Mononuclear cell (primary cell): ENCODE results near the gene HSPB1. TPM values are rescaled to one million over a fixed set of nuclear protein-coding genes. Genes with fewer than 3 reads are reported as not detected.

ENCODE experiments used
- H3K27me3 ChIP-seq: 2 replicates; pipeline ENCODE4 v1.6.0; 2011; ENCODE audit warnings: low read length, control low read depth; ENCODE audit not compliant: insufficient read depth
- H3K4me1 ChIP-seq: 2 replicates; pipeline ENCODE4 v1.5.1; 2011; ENCODE audit warnings: mild to moderate bottlenecking, low read length, control low read depth; ENCODE audit not compliant: insufficient read depth
- H3K4me3 ChIP-seq: 2 replicates; pipeline ENCODE4 v1.5.1; 2011; ENCODE audit warnings: mild to moderate bottlenecking, low read length, moderate library complexity
- H3K9me3 ChIP-seq: 2 replicates; pipeline ENCODE4 v1.5.1; 2011; ENCODE audit warnings: low read depth, mild to moderate bottlenecking, control low read depth, low read length
- total RNA-seq: library from RNA; depleted of rRNA; stranded (reverse); fragments of >200 nt; gene quantifications from one replicate; pipeline ENCODE4 v1.2.3, GENCODE V29; 2012

HSPB1 gene
- total RNA-seq, 1 donor, result 4.5 TPM

DNA sequence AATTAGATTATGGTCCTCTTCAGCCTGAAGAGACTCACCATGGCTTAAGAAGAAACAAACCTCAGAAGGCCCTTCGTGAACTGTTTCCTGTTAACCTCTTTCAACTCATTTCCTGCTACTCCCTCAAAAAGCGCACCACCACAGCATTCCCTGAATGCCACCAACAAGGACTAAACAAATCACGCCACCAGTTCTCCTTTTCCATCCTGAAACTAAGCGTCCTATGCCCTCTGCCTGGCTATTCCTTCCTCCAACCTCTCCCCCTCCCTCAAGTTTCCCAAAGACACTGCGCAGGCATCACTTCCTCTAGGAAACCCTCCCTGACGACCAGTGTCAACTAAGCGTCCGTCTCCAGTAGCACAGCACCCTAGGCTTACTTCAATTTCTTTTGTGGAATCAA is 44.3 kb downstream of the HSPB1 start:
- no peaks in the 10 kb centered on the region for H3K9me3 ChIP-seq
- no peak overlapping the region for H3K4me3 ChIP-seq
- H3K27me3 ChIP-seq, result no peaks in the 10 kb centered on the region
- H3K4me1 ChIP-seq, result peaks cover 16% of the 10 kb centered on the region

- no peaks in the 10 kb centered on the region for H3K9me3 ChIP-seq
- H3K27me3 ChIP-seq, result no peaks in the 10 kb centered on the region
- H3K4me3 ChIP-seq, result no peak overlapping the region
- H3K4me1 ChIP-seq, result peaks cover 18% of the 10 kb centered on the region
Observed at GRCh38 chr7:76347710-76348109, 45.2 kb downstream of the HSPB1 start.

DNA sequence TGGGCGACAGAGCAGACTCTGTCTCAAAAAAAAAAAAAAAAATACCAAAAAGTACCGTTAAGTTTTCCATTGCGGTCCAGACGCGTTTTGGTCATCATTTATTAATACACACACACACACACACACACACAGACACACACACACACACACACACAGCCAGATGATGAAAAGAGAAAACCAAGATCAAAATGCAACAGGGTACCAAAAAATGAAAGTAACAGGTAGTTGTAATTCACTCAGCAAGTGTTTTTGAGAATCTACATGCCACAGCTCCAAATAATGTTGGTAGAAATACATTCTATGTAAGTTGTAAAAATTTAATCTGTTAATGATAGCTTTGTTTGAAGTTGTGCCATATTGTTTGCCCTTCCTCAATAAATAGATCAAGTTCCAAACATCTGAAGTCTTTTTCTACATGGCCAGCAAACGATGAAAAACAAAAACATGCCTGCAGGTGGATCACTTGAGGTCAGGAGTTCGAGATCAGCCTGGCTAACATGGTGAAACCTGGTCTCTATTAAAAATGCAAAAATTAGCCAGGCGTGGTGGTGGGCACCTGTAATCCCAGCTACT is 46.9 kb downstream of the HSPB1 start:
- Histone ChIP-seq H3K4me3 (no peak overlapping the region), H3K27me3 (no peaks in the 10 kb centered on the region), H3K9me3 (no peaks in the 10 kb centered on the region), H3K4me1 (peaks cover 31% of the 10 kb centered on the region)

DNA sequence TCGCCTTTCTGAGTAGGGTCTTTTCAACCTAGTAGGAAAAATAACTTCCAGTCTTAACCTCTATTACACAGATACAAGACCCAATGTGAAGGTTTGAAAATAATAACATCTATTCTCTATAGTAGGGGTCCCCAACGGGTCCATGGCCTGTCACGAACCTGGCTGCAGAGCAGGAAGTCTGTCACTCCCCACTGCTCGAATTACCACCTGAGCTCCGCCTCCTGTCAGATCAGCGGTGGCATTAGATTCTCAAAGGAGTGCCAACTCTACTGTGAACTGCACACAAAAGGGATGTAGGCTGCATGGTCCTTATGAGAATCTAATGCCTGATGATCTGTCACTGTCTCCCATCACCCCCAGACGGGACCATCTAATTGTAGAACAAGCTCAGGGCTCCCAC is 48.9 kb downstream of the HSPB1 start:
- Histone ChIP-seq H3K27me3 (no peaks in the 10 kb centered on the region), H3K4me3 (no peak overlapping the region), H3K4me1 (peaks cover 43% of the 10 kb centered on the region), H3K9me3 (no peaks in the 10 kb centered on the region)

GRCh38 chr7:76352193-76352592 is 49.7 kb downstream of the HSPB1 start:
- H3K9me3 ChIP-seq, result no peaks in the 10 kb centered on the region
- peaks cover 42% of the 10 kb centered on the region for H3K4me1 ChIP-seq

GRCh38 chr7:76353744-76354143 is 51.3 kb downstream of the HSPB1 start:
- Histone ChIP-seq H3K27me3 (no peaks in the 10 kb centered on the region), H3K4me1 (peaks cover 46% of the 10 kb centered on the region), H3K4me3 (no peak overlapping the region), H3K9me3 (no peaks in the 10 kb centered on the region)

More at GRCh38 chr7:76352193-76352592, 49.7 kb downstream of the HSPB1 start:
- H3K4me3 ChIP-seq, result no peak overlapping the region
- H3K27me3 ChIP-seq, result no peaks in the 10 kb centered on the region

Other genes starting within 250 kb of the HSPB1 start
- gene SRRM3, start 100.8 kb upstream of the HSPB1 start, total RNA-seq, result not detected
- 23.5 TPM for gene YWHAG, start 56.3 kb downstream of the HSPB1 start, total RNA-seq
- gene SSC4D, start 107.0 kb downstream of the HSPB1 start, total RNA-seq, result not detected
- 1.7 TPM for gene ZP3, start 122.3 kb downstream of the HSPB1 start, total RNA-seq
- gene DTX2, start 159.0 kb downstream of the HSPB1 start, total RNA-seq, result 6.4 TPM
- 0.52 TPM for gene UPK3B, start 207.9 kb downstream of the HSPB1 start, total RNA-seq
- gene SPDYE16, start 240.6 kb downstream of the HSPB1 start, total RNA-seq, result 0.10 TPM